22Rv1 (cell line): ENCODE data around the gene CCDC188.

ENCODE experiments used
- H3K27ac ChIP-seq: fragments of 450-650 bp; 2 replicates; pipeline ENCODE4 v1.5.1; 2017
- CTCF ChIP-seq: fragments of 450-650 bp; IDR thresholded peaks from 2 replicates; pipeline ENCODE4 v1.5.1; 2017; ENCODE audit warnings: mild to moderate bottlenecking
- ZFX ChIP-seq: fragments of 450-650 bp; IDR thresholded peaks from 2 replicates; pipeline ENCODE4 v1.6.1; 2017; ENCODE audit warnings: antibody characterized with exemption, borderline replicate concordance

The CCDC188 gene

GRCh38 chr22:20109411-20110358 lies 41.2 kb downstream of the CCDC188 start:
- TF ChIP-seq CTCF, result no peak
- TF ChIP-seq ZFX, result no peak

GRCh38 chr22:20108757-20109230 lies 42.1 kb downstream of the CCDC188 start:
- no peak for TF ChIP-seq CTCF
- TF ChIP-seq ZFX, result no peak
- H3K27ac ChIP-seq, result 0 out of 2 replicates have a peak overlapping the region, but pooled peaks have one; percentile 48

More at GRCh38 chr22:20109411-20110358, 41.2 kb downstream of the CCDC188 start:
- H3K27ac ChIP-seq, result peak overlapping the region; percentile 48

DNA sequence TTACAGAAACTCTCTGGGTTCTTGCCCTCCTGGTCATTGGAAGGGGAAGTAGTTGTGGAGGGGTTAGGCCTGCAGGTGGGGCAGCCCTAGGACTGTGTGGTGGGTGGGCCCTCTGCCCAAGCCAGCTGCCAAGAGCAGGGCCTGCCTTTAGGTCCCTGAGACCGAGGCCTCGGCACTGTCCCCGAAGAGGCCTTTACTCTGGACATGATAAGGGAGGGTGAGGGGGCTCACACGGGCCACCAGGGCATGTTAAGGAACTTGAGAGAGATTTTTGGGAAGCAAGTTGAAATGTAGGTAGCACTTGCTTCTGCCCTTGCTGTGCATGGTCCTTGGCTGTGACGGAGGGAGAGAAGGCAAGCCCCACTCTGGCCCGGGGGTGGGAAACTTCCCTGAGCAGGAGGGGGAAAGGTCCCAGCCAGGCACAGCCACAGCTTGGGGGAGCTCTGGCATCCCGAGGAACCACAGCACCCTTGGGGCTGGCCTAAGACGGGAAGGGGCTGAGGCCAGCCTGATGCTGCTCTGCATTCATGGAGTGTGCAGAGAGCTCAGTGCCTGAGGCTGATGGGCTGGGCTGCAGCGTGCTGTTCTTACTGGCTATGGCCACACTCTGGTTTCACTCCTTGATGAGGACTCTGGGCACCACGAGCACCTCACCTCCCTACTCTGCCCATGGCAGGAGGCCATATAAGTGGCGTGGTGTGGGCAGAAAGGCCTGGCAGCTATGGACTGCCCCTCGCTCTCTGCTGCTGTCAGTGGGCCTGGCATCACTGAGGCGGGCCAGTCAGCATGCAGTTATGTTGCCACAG lies 42.7 kb downstream of the CCDC188 start:
- H3K27ac ChIP-seq, result no peak overlapping the region
- TF ChIP-seq CTCF, result no peak
- TF ChIP-seq ZFX, result no peak

DNA sequence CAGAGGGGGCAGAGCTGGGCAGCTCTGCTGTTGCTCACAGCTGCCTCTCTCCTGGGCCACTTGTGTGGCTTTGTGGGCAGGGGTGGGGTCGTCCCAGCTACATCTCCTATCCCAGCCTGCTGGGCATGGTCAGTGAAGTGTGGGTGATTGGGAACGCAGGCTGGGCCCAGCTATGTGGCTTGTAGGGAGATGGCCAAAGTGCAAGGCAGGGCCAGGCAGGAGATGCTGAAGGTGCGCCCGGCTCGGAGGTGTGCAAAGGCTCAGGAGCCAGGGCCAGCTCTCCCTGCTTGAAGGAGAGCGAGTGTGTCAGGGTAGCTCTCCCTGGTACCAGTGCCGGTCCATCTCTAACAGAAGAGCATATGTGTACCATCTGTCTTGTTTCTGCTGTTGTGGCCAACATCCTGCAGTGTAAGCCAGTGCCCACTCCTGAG lies 43.4 kb downstream of the CCDC188 start:
- H3K27ac ChIP-seq, result no peak overlapping the region
- TF ChIP-seq CTCF (no peak), ZFX (no peak)

DNA sequence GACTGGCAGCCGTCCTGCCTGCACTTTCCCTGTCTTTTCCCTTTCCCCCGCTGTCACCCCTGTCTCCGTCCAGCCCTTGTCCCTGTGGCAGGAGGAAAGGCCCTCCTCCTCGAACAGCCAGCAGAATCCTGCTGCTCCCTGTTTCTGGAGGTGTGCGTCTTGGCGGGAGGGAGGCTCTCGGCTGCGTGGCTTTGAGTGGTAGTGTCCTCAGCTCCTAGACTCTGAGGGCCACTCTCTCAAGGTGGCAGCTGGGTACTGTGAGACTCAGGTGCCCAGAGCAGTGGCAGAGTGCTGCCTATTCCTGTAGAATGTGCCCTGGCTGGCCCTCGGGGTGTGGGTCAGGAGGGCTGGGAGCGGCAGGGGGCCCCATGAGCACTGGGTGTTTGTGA lies 44.0 kb downstream of the CCDC188 start:
- no peak overlapping the region for H3K27ac ChIP-seq
- no peak for TF ChIP-seq ZFX
- no peak for TF ChIP-seq CTCF

DNA sequence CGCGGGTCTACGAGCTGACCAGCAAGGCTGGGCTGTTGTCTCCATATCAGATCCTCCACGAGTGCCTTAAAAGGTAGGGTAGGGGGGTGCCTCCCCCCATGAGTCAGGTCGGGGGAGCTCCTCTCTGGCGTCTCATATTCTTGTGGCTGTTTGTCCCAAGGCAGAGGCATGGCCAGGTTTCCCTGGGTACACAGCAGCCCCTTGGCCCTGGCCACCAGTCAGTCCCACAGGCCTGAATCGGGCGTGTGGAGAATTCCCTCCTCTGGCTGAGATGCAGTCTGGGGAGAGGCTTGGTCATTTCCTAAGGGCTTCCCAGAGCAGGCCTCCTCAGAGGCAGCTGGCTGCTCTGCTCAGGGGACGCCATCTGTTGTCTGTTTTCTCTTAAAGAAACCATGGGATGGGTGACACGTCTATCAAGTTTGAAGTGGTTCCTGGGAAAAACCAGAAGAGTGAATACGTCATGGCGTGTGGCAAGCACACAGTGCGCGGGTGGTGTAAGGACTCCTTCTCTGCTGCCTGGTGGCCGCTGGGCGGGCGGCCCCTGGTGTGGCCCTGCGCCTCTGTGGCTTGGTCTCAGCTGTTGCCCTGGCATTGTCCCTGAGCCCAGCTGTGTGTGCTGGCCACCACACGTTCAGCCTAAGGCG lies 44.5 kb downstream of the CCDC188 start:
- H3K27ac ChIP-seq, result no peak overlapping the region
- TF ChIP-seq ZFX, result no peak
- no peak for TF ChIP-seq CTCF
